GM12875 (cell line): ENCODE results near the gene ZNF655.

Source experiments
- H3K4me3 ChIP-seq: one replicate; pipeline ENCODE4 v1.5.1; 2011; ENCODE audit warnings: low read depth, low read length, control low read depth
- CTCF ChIP-seq: IDR thresholded peaks from 2 replicates; pipeline ENCODE4 v1.5.1; 2011; ENCODE audit warnings: low read depth, mild to moderate bottlenecking, control low read depth, inconsistent platforms, low read length, moderate library complexity, borderline replicate concordance; ENCODE audit not compliant: insufficient read depth

The ZNF655 gene

GRCh38 chr7:99625961-99626360, 67.5 kb downstream of the ZNF655 start:
- no peak for TF ChIP-seq CTCF
- H3K4me3 ChIP-seq, result no peak overlapping the region
